ENCODE data around the gene ZNHIT2. TPM values are rescaled to one million over a fixed set of nuclear protein-coding genes. Genes with fewer than 3 reads are reported as not detected.

Gene ZNHIT2
- total and polyA plus RNA-seq, 2 experiments from 2014 or later, result 17.7 to 18.1 TPM

GRCh38 chr11:65084598-65085375 lies 32.7 kb downstream of the ZNHIT2 start:
- peaks cover 35% of the 10 kb centered on the region for H3K36me3 Mint-ChIP-seq (ENCODE audit: low read depth)
- H3K4me1 ChIP-seq (ENCODE audit: insufficient read depth), result peaks cover 8% of the 10 kb centered on the region; the same call in 1 of the 2 replicates
- peak overlapping the region; percentile 100 for H3K4me3 Mint-ChIP-seq
- peak; percentile 19 for ATAC-seq
- H3K4me1 Mint-ChIP-seq, result peaks cover 20% of the 10 kb centered on the region
- H3F3A ChIP-seq (replicated peaks; ENCODE audit: low read depth), result peaks cover 19% of the 10 kb centered on the region; the same call in 1 of the 2 replicates
- H3K27ac Mint-ChIP-seq, result peak overlapping the region; percentile 99
- H3K27me3 ChIP-seq (ENCODE audit: insufficient read depth), result no peaks in the 10 kb centered on the region
- H3K79me2 ChIP-seq (replicated peaks; ENCODE audit: insufficient read depth), result peaks cover 44% of the 10 kb centered on the region
- no peaks in the 10 kb centered on the region; the same call in 2 of the 3 replicates for H3K9me3 Mint-ChIP-seq
- H3K9me2 ChIP-seq (ENCODE audit: insufficient read depth), result no peaks in the 10 kb centered on the region
- H2AFZ ChIP-seq, result peak overlapping the region; percentile 81; the same call in 1 of the 2 replicates
- peaks cover 28% of the 10 kb centered on the region for H4K20me1 ChIP-seq (replicated peaks; ENCODE audit: insufficient read depth)
- H3K27ac ChIP-seq (ENCODE audit: low read depth), result peak overlapping the region; percentile 96
- peak overlapping the region; percentile 93 for H3K4me3 ChIP-seq
- TF ChIP-seq JUNB (IDR thresholded peaks at IDR 0.05; ENCODE audit: unreplicated experiment) (no peak), POLR2AphosphoS5 (IDR thresholded peaks at IDR 0.05; ENCODE audit: low read depth) (no peak), EZH2phosphoT487 (IDR thresholded peaks at IDR 0.05; ENCODE audit: unreplicated experiment) (no peak), ZNF331 (CRISPR knock-in tag; IDR thresholded peaks at IDR 0.05; ENCODE audit: low read depth) (no peak), CREB1 (CRISPR knock-in tag; IDR thresholded peaks at IDR 0.05; ENCODE audit: low read depth) (no peak), NANOG (IDR thresholded peaks at IDR 0.05; ENCODE audit: borderline replicate concordance) (no peak), ZNF114 (CRISPR knock-in tag; IDR thresholded peaks at IDR 0.05) (no peak), STAT1 (IDR thresholded peaks at IDR 0.05; ENCODE audit: unreplicated experiment) (no peak), EZH2 (IDR thresholded peaks at IDR 0.05; ENCODE audit: low read depth, unreplicated experiment) (no peak), ZNF462 (CRISPR knock-in tag; IDR thresholded peaks at IDR 0.05) (no peak)
- TF ChIP-seq, protein P1, sequence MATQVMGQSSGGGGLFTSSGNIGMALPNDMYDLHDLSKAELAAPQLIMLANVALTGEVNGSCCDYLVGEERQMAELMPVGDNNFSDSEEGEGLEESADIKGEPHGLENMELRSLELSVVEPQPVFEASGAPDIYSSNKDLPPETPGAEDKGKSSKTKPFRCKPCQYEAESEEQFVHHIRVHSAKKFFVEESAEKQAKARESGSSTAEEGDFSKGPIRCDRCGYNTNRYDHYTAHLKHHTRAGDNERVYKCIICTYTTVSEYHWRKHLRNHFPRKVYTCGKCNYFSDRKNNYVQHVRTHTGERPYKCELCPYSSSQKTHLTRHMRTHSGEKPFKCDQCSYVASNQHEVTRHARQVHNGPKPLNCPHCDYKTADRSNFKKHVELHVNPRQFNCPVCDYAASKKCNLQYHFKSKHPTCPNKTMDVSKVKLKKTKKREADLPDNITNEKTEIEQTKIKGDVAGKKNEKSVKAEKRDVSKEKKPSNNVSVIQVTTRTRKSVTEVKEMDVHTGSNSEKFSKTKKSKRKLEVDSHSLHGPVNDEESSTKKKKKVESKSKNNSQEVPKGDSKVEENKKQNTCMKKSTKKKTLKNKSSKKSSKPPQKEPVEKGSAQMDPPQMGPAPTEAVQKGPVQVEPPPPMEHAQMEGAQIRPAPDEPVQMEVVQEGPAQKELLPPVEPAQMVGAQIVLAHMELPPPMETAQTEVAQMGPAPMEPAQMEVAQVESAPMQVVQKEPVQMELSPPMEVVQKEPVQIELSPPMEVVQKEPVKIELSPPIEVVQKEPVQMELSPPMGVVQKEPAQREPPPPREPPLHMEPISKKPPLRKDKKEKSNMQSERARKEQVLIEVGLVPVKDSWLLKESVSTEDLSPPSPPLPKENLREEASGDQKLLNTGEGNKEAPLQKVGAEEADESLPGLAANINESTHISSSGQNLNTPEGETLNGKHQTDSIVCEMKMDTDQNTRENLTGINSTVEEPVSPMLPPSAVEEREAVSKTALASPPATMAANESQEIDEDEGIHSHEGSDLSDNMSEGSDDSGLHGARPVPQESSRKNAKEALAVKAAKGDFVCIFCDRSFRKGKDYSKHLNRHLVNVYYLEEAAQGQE (IDR thresholded peaks at IDR 0.05; ENCODE audit: unreplicated experiment), result no peak
- TF ChIP-seq, protein P2, sequence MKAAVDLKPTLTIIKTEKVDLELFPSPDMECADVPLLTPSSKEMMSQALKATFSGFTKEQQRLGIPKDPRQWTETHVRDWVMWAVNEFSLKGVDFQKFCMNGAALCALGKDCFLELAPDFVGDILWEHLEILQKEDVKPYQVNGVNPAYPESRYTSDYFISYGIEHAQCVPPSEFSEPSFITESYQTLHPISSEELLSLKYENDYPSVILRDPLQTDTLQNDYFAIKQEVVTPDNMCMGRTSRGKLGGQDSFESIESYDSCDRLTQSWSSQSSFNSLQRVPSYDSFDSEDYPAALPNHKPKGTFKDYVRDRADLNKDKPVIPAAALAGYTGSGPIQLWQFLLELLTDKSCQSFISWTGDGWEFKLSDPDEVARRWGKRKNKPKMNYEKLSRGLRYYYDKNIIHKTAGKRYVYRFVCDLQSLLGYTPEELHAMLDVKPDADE (IDR thresholded peaks at IDR 0.05), result no peak
- TF ChIP-seq, protein P3, sequence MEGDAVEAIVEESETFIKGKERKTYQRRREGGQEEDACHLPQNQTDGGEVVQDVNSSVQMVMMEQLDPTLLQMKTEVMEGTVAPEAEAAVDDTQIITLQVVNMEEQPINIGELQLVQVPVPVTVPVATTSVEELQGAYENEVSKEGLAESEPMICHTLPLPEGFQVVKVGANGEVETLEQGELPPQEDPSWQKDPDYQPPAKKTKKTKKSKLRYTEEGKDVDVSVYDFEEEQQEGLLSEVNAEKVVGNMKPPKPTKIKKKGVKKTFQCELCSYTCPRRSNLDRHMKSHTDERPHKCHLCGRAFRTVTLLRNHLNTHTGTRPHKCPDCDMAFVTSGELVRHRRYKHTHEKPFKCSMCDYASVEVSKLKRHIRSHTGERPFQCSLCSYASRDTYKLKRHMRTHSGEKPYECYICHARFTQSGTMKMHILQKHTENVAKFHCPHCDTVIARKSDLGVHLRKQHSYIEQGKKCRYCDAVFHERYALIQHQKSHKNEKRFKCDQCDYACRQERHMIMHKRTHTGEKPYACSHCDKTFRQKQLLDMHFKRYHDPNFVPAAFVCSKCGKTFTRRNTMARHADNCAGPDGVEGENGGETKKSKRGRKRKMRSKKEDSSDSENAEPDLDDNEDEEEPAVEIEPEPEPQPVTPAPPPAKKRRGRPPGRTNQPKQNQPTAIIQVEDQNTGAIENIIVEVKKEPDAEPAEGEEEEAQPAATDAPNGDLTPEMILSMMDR (conservative IDR thresholded peaks at IDR 0.05; ENCODE audit: low read depth in 2 of 2), result no peak
- H3K27me3 Mint-ChIP-seq (ENCODE audit: insufficient read depth, low read depth, poor library complexity), result peaks cover 8% of the 10 kb centered on the region
- H3K4me2 ChIP-seq, result peak overlapping the region; percentile 96
- DNase-seq (ENCODE audit: low spot score), result peak; percentile 53
- peaks cover 9% of the 10 kb centered on the region for H3K36me3 ChIP-seq (ENCODE audit: insufficient read depth)

Data from GM23338 (cell line).